Stimulated activated naive CD4-positive, alpha-beta T cell (primary cell): ENCODE results near the gene USP12.
A peak's percentile ranks its signal among the peaks of the same experiment; 100 is the strongest.
"Not testable (repeated sequence)": the region's sequence is repeated elsewhere in the genome, so short reads cannot be mapped to it uniquely, and the experiment has no call there.

Source experiments
- DNase-seq, 6 experiments: peaks; one replicate each; lab custom pipeline; 2025; lab: John Stamatoyannopoulos, UW

The USP12 gene, protein sequence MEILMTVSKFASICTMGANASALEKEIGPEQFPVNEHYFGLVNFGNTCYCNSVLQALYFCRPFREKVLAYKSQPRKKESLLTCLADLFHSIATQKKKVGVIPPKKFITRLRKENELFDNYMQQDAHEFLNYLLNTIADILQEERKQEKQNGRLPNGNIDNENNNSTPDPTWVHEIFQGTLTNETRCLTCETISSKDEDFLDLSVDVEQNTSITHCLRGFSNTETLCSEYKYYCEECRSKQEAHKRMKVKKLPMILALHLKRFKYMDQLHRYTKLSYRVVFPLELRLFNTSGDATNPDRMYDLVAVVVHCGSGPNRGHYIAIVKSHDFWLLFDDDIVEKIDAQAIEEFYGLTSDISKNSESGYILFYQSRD

DNA sequence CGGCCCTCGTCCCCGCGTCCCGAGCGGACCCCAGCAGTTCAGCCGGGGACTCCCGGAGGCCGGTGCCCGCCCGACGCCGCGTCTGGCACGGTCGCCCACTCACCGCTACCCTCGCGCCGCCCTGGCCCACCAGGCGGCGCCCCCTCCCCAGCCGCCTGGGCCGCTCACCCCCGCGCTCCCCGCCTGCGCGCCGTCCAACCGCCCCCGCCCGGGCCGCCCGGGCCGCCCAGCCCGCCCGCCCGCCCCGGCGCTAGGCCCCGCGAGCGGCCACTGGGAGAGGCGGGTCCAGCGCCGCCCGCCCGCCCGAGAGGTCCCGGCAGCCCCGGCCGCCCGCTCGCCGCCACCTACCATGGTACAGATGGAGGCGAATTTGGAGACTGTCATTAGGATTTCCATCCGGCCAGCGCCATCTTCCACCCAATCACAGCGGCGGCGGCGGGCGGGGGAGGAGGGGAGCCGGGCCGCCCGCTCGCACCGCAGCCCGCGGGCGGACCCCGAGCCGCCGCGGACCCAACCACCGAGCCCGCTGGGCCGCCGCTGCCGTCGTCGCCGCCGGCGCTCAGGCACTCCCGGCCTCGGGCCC is at the start of gene USP12:
Gene USP12, minus strand, starts transcription at position 568 of the 583 bp plus-strand sequence. Its CDS starts 172 bp downstream, at position 396.
- peak in 2 of 6 experiments; percentile 39 to 44 for DNase-seq

DNA sequence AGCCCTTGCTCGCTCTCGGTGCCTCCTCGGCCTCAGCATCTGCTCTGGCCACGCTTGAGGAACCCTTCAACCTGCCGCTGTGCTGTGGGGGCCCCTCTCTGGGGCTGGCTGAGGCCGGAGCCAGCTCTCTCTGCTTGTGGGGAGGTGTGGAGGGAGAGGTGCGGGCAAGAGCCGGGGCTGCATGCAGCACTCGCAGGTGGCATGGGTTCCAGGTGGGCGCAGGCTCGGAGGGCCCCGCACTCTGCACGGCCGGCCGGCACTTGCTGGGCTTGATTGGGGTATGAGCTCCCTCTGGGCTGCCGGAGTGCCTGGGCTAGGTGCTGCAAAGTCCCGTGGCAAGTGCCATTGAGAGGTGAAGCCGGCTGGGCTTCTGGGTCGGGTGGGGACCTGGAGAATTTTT is 48.0 kb upstream of the USP12 start:
- no peak for DNase-seq

DNA sequence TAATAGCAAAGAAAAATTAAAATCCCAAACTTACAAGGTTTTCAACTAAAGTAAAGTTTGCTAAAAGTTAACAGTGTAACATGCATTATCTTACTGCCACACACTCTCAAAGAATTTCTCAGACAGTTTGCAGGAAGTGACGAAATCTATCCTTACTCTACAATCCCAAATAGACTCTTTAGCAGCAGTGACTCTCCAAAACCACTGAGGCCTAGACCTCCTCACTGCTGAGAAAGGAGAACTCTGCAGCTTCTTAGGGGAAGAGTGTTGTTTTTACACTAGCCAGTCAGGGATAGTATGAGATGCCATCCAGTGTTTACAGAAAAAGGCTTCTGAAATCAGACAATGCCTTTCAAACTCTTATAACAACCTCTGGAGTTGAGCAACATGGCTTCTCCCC is 47.2 kb upstream of the USP12 start:
- not testable (repeated sequence) for DNase-seq

DNA sequence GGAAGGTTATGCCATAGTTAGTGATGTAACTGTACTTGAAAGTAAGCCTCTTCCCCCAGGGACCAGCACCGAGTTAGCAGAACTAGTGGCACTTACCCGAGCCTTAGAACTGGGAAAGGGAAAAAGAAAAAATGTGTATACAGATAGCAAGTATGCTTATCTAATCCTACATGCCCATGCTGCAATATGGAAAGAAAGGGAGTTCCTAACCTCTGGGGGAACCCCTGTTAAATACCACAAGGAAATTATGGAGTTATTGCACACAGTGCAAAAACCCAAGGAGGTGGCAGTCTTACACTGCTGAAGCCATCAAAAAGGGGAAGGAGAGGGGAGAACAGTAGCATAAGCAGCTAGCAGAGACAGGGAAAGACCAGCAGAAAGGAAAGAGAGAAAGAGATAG is 46.2 kb upstream of the USP12 start:
- not testable (repeated sequence) for DNase-seq

DNA sequence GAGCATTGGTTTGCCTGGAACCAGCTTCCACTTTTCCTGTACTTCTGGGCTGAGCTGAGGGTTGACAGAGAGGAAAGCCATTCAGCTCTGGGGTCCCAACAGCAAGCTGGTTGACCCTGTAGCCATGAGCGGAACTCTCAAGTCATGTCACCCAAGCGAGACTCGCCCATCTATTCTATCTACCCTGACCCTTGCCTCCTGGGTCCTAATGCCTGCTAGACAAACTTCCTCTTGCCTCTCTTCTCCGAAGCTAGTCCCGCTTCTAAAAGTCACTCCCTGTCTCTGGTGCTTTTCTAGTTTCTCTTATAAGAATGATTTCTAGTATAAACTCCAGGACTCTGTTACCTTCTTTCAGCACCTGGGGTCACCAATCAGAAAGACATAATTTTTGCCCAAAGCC is 41.8 kb upstream of the USP12 start:
- not testable (repeated sequence) for DNase-seq

DNA sequence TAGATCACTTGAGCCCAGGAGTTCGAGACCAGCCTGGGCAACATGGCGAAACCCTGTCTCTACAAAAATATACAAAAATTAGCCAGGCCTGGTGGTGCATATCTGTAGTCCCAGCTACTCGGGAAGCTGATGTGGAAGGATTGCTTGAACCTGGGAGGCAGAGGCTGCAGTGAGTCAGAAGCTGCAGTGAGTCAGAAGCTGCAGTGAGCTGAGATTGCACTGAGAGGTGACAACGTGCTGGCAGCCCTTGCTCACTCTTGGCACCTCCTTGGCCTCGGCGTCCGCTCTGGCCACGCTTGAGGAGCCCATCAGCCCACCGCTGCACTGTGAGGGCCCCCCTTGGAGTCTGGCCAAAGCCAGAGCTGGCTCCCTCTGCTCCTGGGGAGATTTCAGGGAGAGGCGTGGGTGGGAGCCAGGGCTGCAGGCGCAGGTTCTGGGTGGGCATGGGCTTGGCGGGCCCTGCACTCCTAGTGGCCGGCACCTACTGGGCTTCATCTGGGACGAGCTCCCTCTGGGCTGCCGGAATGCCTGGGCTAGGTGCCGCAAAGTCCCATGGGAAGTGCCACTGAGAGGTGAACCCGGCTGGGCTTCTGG is 40.3 kb upstream of the USP12 start:
- no peak for DNase-seq

DNA sequence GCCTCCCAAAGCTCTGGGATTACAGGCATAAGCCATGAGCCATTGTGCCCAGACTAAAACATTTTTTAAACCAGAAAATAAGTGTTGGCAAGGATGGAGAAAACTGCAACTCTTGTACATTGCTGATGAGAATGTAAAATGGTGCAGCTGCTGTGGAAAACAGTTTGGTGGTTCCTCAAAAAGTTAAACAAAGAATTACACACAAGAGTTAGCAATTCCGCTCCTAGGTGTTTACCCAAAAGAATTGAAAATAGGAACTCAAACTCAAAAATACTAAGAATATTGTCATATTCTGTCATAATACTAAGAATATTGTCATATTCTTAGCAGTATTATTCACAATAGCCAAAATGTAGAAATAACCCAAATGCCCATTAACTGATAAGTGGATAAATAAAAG is 39.7 kb upstream of the USP12 start:
- DNase-seq = no peak

DNA sequence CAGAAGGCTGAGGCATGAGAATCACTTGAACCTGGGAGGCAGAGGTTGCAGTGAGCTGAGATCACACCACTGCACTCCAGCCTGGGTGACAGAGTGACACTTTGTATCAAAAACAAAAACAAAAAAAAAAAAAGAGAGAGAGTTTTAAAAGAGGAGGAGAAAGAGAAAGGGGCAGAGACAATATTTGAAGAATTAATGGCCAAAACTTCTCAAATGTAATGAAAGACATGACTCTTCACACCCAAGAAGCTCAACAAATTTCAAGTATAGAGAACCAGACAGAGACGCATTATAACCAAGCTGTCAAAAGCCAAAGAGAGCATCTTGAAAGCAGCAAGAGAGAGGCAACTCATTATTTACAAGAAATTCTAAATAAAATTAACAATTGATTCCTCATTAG is 36.9 kb upstream of the USP12 start:
- DNase-seq = no peak

DNA sequence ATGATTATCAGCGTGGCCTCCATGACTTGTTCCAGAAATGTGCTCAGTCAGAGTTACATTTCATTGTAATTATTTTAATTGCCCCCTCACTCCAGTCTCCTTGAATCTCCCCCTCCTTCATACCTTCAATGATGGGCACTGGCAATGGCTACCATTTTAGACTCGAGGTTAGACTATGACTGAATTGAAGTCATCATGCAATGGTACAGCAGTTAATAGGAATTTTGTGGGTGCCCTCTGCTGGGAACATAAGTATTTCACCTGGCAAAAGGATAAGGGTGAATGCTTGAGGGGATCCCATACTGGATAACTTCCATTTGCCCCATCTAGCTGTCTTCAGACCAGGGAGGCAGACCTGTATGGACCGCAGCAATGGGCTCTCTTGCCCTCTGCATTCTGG is 32.2 kb upstream of the USP12 start:
- DNase-seq = no peak

DNA sequence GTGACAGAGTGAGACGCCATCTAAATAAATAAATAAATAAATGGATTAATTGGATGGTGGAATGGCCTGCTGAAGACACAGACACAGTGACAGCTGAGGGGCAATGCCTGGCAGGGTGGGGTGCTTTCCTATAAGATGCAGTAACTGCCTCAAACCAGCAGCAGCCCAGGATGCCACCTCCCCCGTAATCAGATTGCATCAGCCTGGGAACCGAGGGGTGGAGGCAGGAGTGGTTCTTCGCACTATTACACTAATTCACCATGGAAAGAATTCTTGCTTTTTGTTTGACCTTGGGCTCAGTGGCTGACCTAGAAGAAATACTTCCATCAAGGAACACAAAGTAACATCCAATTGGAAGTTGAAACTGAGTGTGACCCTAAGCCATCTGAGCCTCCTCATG is 31.6 kb upstream of the USP12 start:
- no peak for DNase-seq

DNA sequence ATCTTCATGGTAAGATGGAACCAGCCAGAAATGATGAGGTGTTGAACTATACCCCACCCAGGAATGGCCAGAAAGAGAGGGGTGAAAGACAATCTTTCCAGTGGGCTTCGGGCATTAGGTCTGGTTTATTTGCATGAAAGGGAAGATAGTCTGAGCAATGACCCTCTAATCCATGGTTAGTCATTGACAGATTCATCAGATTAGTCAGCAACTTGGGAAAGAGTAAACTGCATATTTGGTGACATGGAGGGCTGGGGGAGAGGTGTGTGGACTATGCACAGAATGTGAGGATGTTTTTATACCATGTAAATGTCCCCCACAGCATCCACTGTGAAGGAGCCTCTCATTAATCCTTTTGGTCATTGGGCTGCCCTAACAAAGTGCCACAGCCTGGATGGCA is 30.1 kb upstream of the USP12 start:
- DNase-seq = no peak

DNA sequence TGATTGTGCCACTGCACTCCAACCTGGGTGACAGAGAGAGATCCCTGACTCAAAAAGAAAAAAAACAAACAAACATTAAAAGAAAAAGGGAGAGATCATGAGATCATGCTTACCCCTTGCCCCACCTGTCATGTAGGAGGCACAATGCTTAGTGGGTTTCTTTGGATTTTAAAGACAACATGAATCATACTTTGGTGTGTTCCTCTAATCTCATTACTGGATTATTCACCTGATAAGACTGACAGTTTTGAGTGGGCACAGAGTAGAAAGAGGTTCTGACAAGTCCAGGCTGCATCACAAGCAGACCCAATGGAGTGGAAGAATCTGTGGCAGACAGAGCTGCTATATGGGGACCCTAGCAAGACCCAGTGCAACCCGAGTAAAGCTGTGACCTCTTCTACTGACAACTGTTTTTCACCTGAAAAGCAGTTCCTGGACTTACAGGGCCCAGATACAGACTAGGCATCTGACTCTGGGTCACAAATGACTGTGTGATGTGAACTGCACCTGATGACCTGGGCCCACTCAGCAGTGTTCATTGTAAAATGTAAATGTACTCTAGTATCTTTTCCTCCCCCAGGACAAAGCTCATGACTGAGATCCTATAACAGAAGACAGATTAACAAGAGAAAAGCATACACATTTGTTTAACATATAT is 28.9 kb upstream of the USP12 start:
- DNase-seq = no peak

DNA sequence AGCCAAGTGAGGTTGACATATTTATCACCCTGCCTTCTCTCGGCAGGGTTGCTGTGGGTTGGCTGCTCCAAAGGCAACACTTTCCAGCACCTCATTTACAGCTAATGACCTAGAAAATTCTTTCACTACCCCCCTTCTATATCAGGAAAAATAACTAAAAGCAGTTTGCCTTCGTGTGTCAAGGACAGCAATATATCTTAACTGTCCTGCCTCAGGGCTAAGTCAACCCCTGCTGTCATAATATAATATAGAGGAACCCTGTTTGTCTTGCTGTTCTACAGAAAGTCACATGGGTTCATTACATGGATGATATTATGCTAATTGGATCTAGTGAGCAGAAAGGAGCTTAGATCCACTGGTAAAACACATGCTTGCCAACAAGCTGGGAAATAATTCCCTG is 28.1 kb upstream of the USP12 start:
- DNase-seq = no peak

DNA sequence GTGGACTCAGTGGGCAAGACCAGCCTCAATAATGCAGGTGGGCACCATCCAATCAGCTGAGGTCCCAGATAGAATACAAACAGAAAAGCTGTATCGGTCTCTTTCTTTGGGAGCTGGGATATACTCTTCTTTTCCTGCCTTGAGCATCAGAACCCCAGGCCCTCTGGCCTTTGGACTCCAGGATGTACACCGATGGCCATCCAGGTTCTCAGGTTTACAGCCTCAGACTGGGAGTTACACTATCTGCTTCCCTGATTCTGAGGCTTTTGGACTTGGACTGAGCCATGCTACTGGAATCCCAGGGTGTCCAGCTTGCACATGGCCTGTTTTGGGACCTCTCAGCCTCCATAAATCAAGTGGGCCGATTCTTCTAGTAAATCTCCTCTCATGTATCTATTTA is 27.6 kb upstream of the USP12 start:
- no peak for DNase-seq

DNA sequence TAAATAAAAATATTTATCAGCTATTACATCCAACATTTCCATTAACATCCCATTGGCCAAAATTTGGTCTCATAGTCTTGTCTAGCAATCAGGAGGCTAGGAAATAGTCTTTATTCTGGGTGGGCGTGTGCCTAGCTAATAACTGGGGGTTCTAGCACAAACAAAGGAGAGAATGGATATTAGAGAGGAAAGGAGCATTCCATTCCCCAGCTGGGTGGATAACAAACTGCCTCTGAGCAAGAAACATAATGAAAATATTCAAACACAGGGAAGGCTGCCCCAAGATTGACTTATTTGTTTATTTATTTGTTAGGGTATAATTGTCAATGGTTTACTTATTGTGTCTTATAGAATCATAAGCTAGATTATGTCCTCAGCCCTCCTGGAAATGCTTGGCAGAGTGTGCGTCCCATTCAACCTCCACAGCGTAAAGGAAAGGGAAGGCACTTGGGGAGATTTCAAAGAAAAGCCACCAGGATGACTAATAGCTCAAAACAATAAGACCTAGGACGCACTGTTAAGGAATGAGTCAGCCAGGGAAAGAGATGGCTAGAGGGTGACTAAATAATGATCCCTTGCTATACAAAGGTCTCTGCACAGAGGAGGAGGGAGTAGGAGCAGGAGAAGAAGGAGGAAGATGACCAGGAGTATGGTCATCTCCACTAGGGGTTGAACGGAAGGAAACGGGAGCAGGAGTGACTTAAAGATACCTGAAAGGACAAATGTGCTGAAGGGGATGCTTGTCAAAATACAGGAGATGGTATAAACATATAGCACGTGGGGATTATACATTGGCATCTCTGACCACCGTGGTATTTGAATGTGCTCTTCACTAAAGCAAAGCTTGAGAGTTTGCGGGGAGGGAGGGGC is 23.5 kb upstream of the USP12 start:
- no peak for DNase-seq

DNA sequence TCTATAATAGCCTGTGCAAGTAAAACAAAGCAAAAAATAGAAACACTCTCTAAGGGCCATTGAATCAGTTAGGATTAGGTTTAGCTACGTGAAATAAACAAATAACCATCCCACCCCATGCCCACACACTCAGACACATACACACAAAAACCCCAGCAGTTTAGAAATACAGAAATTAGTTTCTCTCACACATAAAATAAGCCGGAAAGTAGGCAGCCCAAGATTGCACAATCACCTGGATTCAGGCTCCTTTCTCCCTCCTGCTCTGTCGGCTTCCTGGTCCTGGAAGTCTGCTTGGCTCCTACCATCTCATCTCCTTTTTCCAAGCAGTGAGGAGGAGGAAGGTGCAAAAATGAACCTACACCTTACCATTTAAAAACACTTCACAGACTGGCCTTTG is 22.6 kb upstream of the USP12 start:
- no peak for DNase-seq

DNA sequence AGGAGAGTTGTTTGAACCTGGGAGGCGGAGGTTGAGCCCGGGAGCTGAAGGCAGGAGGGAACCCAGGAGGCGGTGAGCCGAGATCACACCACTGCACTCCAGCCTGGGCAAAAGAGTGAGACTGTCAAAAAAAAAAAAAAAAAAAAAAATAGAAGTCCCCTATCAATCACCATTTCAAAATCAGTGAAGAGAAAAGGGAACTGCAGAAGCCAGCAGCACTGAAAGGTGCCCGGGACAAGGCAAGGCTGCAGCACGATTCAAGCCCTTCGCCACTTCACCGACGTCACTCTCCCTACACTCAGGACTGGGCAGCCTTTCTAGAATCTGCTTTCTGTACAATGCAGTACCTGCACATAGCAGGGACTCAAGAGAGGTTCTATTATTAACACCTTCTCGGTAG is 21.9 kb upstream of the USP12 start:
- DNase-seq = no peak

DNA sequence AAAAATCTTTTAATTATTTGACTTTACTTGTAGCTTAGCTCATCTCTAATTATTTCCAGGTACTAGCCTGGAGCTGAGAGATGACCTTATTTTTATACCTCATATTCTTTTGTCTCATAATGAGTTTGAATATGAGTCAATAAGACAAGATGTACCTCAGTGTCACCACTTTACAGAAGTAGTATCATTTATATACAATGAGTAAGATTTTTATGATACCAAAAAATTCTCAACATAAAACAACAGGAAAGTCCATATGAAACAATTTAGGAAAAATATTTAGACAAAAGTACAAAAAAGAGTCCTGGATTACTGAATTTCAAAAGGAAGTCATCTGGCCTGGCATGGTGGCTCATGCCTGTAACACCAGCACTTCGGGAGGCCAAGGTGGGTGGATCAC is 21.4 kb upstream of the USP12 start:
- DNase-seq = no peak

DNA sequence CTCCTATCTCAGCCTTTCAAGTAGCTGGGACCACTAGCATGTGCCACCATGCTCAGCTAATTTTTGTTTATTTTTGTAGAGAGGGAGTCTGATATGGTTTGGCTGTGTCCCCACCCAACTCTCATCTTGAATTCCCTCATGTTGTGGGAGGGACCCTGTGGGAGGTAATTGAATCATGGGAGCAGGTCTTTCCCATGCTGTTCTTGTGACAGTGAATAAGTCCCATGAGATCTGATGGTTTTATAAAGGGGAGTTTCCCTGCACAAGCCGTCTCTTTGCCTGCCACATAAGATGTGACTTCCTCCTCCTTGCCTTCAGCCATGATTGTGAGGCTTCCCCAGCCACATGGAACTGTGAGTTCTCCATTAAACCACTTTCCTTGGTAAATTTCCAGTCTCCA is 20.8 kb upstream of the USP12 start:
- not testable (repeated sequence) for DNase-seq

DNA sequence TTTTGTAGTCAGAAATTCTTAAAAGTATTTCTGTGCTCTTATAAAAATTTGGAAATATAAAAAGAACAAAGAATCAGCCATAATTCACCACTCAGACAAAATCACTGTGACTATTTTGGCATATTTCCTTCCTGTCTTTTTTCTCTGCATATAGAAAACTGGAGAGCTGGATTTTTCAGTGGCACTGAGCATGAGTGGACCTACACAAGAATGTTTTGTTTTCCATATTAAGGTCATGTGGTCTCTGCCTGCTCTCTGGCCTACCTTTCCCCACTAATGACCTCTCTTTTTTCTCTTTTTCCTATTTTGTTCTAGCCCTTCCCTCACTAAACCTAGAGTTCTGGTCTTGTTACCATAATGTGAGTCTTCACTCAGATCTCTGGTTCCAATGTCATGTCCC is 17.6 kb upstream of the USP12 start:
- no peak for DNase-seq

DNA sequence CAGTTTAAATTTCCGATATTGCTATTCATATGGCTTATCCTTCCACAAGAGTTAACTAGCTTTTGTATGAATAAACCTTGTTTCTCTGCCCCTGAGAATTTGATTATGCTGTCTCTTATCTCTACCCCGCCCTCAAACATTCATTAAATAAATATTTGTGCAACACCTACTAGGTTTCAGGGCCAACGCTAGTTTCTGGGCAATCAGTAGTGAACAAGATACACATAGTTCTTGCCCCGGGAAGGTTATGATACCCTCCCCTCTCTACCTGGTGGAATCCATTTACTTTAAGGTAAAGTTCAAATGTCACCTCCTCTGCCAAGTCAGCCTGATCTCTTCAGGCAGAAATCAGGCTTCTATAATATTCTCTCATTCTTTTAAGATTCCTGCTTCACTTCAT is 16.6 kb upstream of the USP12 start:
- DNase-seq = no peak

DNA sequence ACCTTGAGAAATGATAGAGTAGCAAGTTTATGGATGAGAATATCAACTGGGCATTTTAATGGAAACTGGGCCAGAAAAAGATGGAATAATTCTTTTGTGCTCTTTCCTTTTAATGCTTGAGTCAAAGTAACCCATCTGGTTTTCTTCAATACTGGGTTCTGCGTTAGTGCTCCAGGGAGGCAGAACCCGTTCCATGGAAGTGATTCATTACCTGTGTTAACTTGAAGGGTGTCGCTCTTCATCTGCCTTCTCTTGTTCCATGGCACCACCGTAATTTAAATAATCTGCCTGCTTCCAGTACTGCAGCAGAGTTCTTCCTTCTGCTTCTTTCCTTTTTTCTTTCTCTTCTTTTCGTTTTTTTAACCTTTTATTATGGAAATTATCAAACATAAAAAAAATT is 14.7 kb upstream of the USP12 start:
- no peak for DNase-seq
